ENCODE results near the gene SH2B3. TPM values are rescaled to one million over a fixed set of nuclear protein-coding genes. Genes with fewer than 3 reads are reported as not detected.

Gene SH2B3
- total RNA-seq, 4 donors from 2014 or later = 3.3 to 16.2 (median 5.6) TPM

- no peak for DNase-seq
- no peaks in the 10 kb centered on the region for H3K27me3 ChIP-seq
- WGBS, 2 donors = 90 to 97% methylated on average over 3 of the region's 3 CpGs
- peak overlapping the region in 2 of 4 donors; percentile 47 to 49 for H3K27ac ChIP-seq
- H3K36me3 ChIP-seq = peaks cover 0 to 37% (median 0%) of the 10 kb centered on the region in 3 donors
- intact Hi-C loops (cut with DNase I) = no loop called here
- H3K4me1 ChIP-seq = peaks cover 19 to 96% (median 53%) of the 10 kb centered on the region in 3 donors
- H3K4me3 ChIP-seq = no peak overlapping the region
- H3K9me3 ChIP-seq = no peaks in the 10 kb centered on the region
- TF ChIP-seq POLR2A (IDR thresholded peaks at IDR 0.05) (no peak), CTCF (IDR thresholded peaks at IDR 0.05) (no peak)
Measured at GRCh38 chr12:111440631-111441030, 34.9 kb downstream of the SH2B3 start.

- Histone ChIP-seq H3K4me1 (peaks cover 17 to 96% (median 56%) of the 10 kb centered on the region in 3 donors), H3K27ac (no peak overlapping the region), H3K9me3 (no peaks in the 10 kb centered on the region), H3K27me3 (no peaks in the 10 kb centered on the region), H3K36me3 (peaks cover 0 to 44% (median 0%) of the 10 kb centered on the region in 3 donors), H3K4me3 (no peak overlapping the region)
- no peak for DNase-seq
- intact Hi-C loops (cut with DNase I) = no loop called here
- TF ChIP-seq POLR2A (IDR thresholded peaks at IDR 0.05) = no peak
- no peak for TF ChIP-seq CTCF (IDR thresholded peaks at IDR 0.05)
- 87 to 97% methylated on average over 5 to 7 of the region's 7 CpGs for WGBS, 2 donors
Measured at GRCh38 chr12:111441107-111441928, 35.6 kb downstream of the SH2B3 start.

GRCh38 chr12:111442301-111443045 is 36.8 kb downstream of the SH2B3 start:
- no peak for TF ChIP-seq CTCF (IDR thresholded peaks at IDR 0.05)
- TF ChIP-seq POLR2A (IDR thresholded peaks at IDR 0.05) = no peak
- WGBS, 2 donors = 44 to 73% methylated on average over 2 to 3 of the region's 10 CpGs
- no peaks in the 10 kb centered on the region for H3K27me3 ChIP-seq
- peaks cover 0 to 56% (median 0%) of the 10 kb centered on the region in 3 donors for H3K36me3 ChIP-seq
- no peaks in the 10 kb centered on the region for H3K9me3 ChIP-seq
- peaks cover 17 to 96% (median 66%) of the 10 kb centered on the region in 3 donors for H3K4me1 ChIP-seq
- intact Hi-C loops (cut with DNase I) = no loop called here
- no peak overlapping the region for H3K4me3 ChIP-seq
- no peak for DNase-seq
- H3K27ac ChIP-seq = peak overlapping the region in 3 of 4 donors; percentile 42 to 70 (median 58)

GRCh38 chr12:111443086-111443485 is 37.4 kb downstream of the SH2B3 start:
- WGBS, 2 donors = 71 to 89% methylated on average over 4 to 6 of the region's 7 CpGs
- H3K27me3 ChIP-seq = no peaks in the 10 kb centered on the region
- no peak overlapping the region for H3K4me3 ChIP-seq
- no peaks in the 10 kb centered on the region for H3K9me3 ChIP-seq
- peak overlapping the region in 3 of 4 donors; percentile 42 to 70 (median 58) for H3K27ac ChIP-seq
- intact Hi-C loops (cut with DNase I) = no loop called here
- H3K36me3 ChIP-seq = peaks cover 3 to 62% (median 4%) of the 10 kb centered on the region in 3 donors
- TF ChIP-seq POLR2A (IDR thresholded peaks at IDR 0.05) = no peak
- DNase-seq = no peak
- peaks cover 16 to 96% (median 64%) of the 10 kb centered on the region in 3 donors for H3K4me1 ChIP-seq

- 59 to 69% methylated on average over 7 of the region's 7 CpGs for WGBS, 2 donors
- no peak for TF ChIP-seq CTCF (IDR thresholded peaks at IDR 0.05)
- TF ChIP-seq POLR2A (IDR thresholded peaks at IDR 0.05) = no peak
- DNase-seq = no peak
- peaks cover 3 to 67% (median 4%) of the 10 kb centered on the region in 3 donors for H3K36me3 ChIP-seq
- peaks cover 15 to 96% (median 59%) of the 10 kb centered on the region in 3 donors for H3K4me1 ChIP-seq
- no peak overlapping the region for H3K4me3 ChIP-seq
- no peaks in the 10 kb centered on the region for H3K27me3 ChIP-seq
- H3K9me3 ChIP-seq = no peaks in the 10 kb centered on the region
- intact Hi-C loops (cut with DNase I) = no loop called here
- peak overlapping the region in 3 of 4 donors; percentile 58 to 70 (median 67) for H3K27ac ChIP-seq
Measured at GRCh38 chr12:111443586-111443985, 37.9 kb downstream of the SH2B3 start.

All from esophagus squamous epithelium (tissue), 5 donors.